Activated T-cell treated with anti-CD3 and anti-CD28 coated beads for 48 hours (primary cell): ENCODE measurements around the gene IFRD2.
"Not testable (repeated sequence)": the region's sequence is repeated elsewhere in the genome, so short reads cannot be mapped to it uniquely, and the experiment has no call there.

Experiments used
- DNase-seq: peaks from one replicate; pipeline ENCODE4 v3.0.0-alpha.2; 2020; ENCODE audit warnings: low read depth

Gene IFRD2

GRCh38 chr3:50324351-50325112, 32.3 kb upstream of the IFRD2 start:
- peak; percentile 64 for DNase-seq

GRCh38 chr3:50323614-50324199, 31.5 kb upstream of the IFRD2 start:
- DNase-seq = no peak

- no peak for DNase-seq
Measured at GRCh38 chr3:50323092-50323600, 30.9 kb upstream of the IFRD2 start.

GRCh38 chr3:50322386-50323091, 30.3 kb upstream of the IFRD2 start, which contains the start of gene HYAL2:
HYAL2 (minus strand) TSS chr3:50322745; CDS start chr3:50320489, 2,256 bp downstream.
- no peak for DNase-seq

GRCh38 chr3:50322115-50322385, 29.8 kb upstream of the IFRD2 start:
- DNase-seq = no peak

- DNase-seq = peak; percentile 77
Measured at GRCh38 chr3:50321336-50322114, 29.3 kb upstream of the IFRD2 start.

- DNase-seq = peak; percentile 68
Measured at GRCh38 chr3:50320853-50321335, 28.7 kb upstream of the IFRD2 start.

- DNase-seq = no peak
Measured at GRCh38 chr3:50319894-50320625, 27.8 kb upstream of the IFRD2 start.

- no peak for DNase-seq
Measured at GRCh38 chr3:50319181-50319893, 27.1 kb upstream of the IFRD2 start.

- DNase-seq = no peak
Measured at GRCh38 chr3:50318615-50319014, 26.4 kb upstream of the IFRD2 start.

GRCh38 chr3:50318163-50318562, 25.9 kb upstream of the IFRD2 start:
- no peak for DNase-seq

GRCh38 chr3:50317300-50317699, 25.1 kb upstream of the IFRD2 start:
- DNase-seq = no peak

GRCh38 chr3:50316657-50317242, 24.5 kb upstream of the IFRD2 start:
- DNase-seq = peak; percentile 44

GRCh38 chr3:50314816-50315215, 22.6 kb upstream of the IFRD2 start:
- DNase-seq = no peak

GRCh38 chr3:50314342-50314741, 22.1 kb upstream of the IFRD2 start:
- DNase-seq = no peak

- DNase-seq = not testable (repeated sequence)
Measured at GRCh38 chr3:50312041-50312440, 19.8 kb upstream of the IFRD2 start.

GRCh38 chr3:50304601-50305000, 12.4 kb upstream of the IFRD2 start:
- DNase-seq = no peak

- DNase-seq = no peak
Measured at GRCh38 chr3:50303013-50303815, 11.0 kb upstream of the IFRD2 start, which contains the start of gene HYAL1. HYAL1 (minus strand) TSS chr3:50303574; CDS start chr3:50302956, 618 bp downstream.
